GM21529 (cell line): ENCODE results near the gene RBM19.
"Not testable (repeated sequence)": the region's sequence is repeated elsewhere in the genome, so short reads cannot be mapped to it uniquely, and the experiment has no call there.

ENCODE experiments used
- ATAC-seq: cut with Tn5 transposase; IDR thresholded peaks from one replicate; pipeline ENCODE4 v1.9.1; 2021; ENCODE audit not compliant: unreplicated experiment

The RBM19 gene

DNA sequence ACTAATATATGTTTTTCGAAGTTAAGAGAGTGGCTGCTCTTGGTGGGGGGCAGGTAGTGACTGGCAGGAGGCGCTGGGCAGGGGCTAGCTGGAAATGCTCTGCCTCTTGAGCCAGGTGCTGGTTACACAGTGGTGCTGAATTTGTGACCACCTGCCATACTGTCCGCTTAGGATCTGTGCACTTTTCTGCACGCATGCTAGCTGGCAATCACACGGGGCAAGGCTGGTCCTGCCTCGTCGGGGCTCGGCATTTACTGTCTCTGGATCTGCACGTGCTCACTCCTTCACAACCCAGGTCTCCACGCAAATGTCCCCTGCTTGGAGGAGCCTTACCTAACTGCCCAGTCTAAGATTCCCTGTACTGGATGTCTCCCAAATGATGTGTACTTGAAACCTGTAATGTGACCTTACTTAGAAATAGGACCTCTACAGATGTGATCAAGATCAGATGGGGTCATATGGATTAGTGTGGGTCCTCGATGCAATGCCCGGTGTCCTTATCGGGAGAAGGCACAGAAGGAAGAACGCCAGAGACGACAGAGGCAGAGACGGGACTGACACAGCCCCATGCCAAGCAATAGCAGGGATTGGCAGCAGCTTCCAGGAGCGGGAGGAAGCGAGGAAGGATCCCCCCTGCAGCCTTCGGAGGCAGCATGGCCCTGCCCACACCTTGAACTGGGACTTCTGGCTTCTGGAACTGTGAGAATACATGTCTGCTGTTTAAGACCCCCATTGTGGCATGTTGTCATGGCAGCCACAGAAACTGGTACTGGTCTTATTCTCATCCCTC is 59.5 kb downstream of the RBM19 start:
- ATAC-seq = no peak

DNA sequence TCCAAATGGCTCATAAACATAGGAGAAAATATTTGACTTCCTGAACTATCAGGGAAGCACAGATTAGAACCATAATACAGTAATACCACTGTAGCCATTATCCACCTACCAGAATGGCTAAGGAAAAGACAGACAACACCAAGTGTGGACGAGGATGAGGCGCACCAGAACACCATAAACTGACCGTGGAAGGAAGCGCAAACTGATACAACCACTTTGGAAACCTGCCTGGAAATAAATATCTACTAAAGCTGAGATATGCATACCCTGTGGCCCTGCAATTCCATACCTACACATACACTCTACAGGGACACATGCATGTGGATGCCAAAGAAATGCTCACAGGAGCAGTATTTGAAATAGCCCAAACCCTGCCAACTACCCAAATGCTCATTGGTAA is 60.3 kb downstream of the RBM19 start:
- no peak for ATAC-seq

DNA sequence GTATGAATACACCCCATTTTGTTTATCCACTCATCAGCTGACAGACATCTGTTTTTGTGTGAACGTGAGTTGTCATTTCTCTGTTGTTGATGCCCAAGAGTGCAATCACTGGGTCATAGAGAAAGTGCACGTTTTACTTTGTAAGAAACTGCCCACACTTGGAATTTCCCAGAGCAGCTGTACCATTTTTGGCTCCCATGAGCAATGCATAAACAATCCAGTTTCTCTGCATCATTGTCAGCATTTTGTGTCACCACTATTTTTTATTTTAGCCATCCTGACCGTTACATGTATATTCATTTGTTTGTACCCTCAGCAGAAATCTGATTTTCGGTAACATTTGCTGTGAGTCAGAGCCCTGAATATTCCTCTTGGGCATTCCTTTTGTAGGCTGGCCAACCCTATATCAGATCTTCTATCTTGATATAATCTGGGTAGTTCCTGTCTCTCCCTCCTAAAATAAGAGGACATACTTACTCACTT is 62.7 kb downstream of the RBM19 start:
- ATAC-seq = no peak

DNA sequence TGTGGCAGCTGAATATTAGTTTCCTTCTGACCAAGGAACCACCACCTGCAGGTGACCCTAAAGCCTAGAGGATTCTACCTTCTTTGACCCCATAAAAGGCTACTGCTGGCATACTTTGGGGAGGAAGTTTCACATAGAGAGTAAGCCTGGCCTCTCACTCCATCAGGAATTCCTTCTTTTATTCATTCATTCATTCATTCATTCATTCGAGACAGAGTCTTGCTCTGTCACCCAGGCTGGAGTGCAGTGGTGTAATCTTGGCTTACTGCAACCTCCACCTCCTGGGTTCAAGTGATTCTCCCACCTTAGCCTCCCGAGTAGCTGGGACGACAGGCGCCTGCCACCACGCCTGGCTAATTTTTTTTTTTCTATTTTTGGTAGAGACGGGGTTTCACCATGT is 64.8 kb downstream of the RBM19 start:
- not testable (repeated sequence) for ATAC-seq

DNA sequence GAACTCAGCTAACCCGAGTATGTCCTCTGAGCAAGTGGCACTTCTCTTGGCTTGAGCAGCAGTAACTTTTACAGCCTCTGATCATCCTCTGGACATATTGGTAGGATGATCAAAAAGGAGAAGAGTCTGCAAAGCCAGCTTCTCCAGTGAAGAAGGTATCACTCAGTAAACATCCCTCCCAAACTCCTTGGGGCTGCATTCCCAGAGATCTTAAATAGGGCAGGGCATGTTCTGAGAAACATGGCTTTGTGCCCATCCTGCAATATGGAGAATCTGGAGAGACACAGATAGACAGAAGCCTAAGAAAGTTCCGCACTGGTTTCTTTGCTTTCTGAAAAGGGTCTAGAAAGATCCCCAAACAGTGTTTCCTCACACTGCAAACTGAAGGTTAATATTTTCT is 65.4 kb downstream of the RBM19 start:
- ATAC-seq = no peak

DNA sequence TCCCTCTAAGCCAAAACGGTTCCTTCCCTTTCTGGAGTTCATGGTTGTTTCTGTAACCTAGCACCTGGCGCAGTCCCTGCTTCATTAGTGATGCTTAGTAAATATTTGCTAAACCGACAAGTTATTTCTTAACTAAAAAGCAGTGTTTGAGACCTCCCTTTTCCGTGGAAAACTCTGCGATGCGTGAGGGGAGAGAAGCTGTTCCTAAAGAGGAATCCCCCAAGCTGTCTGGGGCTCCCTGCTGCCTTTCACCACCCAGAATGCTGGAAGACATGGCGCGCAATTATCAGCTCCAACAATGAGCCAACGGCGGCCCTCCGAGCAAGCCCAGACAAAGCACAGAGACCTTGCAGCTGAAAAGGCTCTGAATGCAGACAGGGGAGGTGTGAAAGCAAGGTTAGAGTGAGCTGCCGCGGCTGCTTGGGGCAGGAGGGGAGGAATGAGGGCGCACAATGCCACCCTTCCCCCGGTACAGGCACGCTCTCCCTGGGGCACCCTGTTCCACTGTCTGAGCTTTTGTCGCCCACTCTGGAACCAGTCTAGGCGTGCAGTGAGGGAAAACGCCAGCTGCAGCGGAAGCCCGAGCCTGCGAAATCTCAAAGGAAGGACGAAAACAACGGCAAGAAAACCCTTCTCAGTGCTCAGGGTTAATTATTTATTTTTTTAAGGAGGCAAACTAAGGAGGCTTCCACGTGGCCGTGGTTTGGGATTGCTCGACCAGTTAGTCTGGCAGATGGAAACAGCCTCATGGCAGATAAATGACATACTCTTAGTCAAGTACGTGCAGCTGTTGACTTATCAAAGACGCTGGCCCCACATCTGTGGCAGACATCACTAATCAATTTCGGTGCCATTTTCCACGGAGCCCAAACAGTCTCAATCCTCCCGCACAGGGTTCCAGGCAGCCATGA is 66.3 kb downstream of the RBM19 start:
- ATAC-seq = no peak

DNA sequence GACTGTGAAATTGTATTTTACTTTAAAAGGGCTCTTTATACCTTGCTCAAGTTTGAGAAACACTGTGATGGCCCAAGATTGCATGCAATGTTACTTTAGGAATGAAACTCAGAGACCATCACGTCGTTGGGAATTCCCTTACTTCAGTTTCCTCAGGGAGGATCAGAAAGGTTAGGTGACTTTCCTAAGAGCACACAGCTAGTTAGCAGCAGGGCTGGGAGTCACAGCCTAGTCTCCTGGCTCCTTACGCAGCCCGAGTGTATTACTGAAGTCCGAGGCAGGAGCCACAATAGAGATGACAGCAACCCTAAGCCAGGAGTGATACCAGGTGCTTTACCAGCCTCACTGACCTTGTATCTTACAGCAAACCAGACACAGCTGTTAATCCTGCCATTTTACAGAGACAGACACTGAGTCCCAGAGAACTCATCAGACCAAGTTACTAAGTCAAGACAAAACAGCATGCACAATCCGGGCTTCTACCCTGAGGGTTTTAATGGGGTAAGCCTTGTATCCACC is 67.0 kb downstream of the RBM19 start:
- no peak for ATAC-seq

DNA sequence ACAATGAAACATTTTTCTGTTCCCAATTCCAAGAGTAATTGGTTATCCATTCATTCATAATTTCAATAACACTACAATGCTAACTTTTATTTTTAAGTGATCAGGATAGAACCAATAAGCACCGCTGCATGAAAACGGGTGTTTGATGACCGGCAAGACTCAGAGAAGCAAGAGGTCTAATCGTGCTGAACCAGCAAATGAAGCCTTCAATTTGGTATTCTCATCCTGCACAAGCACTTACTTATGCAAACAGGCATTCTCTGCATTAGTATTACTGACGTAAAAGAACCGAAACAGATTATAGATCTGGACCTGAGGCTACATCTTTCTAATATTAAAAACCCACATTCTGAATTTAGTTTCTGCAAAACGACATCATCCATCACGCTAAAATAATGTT is 67.7 kb downstream of the RBM19 start:
- ATAC-seq = no peak

DNA sequence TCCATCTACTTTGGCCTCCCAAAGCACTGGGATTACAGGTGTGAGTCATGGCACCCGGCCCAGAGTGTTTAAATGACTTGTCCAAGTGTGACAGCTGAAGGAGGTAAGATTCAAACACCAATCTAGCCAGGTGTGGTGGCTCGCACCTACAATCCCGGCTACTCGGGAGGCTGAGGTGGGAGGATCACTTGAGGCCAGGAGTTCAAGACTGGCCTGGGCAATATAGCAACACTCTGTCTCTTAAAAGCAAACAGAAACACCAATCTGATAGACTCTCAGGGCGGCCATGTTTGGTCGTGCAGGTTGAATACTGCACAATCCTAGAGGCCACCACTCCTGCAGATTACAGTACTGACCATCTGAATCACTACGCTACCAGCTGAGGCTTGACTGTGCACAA is 68.7 kb downstream of the RBM19 start:
- ATAC-seq = no peak

DNA sequence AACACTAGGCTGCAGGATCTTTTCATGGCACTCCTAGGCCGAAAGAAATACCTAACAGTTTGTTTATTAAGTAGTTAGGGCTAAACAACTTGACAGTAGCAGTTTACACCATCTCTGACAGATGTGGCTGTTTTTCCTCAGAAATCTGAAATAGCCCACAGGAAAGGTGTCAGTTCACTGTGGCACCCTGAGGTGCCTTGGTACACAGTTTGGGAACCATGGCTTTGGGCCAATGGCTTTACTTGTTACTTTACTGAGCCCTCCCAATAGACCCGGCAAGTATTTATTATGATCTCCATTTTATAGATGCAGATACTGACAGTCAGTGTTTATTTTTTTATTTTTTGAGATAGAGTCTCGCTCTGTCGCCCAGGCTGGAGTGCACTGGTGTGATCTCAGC is 69.3 kb downstream of the RBM19 start:
- ATAC-seq = no peak

DNA sequence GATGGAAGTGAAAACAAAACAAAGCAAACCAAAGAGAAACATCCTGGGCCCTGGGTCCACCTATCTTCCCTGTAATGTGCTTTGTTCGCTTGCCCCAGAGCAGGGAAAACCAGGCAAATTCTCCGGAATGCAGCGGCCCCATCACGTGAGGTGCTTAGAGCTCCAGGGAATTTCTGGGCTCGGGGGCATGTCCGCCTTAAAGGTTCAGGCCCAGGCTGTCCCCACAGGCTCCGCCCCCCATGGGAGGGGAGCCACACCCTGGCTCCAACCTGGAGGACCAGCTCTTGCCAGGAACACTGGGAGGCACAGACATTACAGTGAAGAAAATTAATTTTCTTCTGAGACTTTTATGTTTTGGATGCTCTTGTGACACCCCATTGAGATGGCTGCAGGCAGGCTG is 69.9 kb downstream of the RBM19 start:
- no peak for ATAC-seq

DNA sequence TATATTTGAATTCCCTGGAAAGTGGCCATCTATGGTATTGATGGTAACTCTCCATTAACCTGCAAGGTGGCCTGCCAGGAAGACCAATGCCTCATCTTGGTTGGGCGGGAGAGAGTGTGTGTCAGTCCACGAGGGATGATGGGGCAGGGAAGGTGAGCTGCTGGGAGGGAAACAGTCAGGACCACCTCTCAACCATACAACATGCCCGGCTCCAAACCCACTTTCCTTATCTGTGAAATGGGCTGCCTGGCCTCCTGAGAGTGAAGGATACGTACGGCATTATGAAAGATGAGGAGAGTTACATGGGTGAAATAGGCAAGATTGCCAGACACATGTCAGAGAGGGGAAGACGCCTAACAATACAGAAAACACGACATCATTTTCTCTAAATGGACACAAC is 70.9 kb downstream of the RBM19 start:
- ATAC-seq = no peak

DNA sequence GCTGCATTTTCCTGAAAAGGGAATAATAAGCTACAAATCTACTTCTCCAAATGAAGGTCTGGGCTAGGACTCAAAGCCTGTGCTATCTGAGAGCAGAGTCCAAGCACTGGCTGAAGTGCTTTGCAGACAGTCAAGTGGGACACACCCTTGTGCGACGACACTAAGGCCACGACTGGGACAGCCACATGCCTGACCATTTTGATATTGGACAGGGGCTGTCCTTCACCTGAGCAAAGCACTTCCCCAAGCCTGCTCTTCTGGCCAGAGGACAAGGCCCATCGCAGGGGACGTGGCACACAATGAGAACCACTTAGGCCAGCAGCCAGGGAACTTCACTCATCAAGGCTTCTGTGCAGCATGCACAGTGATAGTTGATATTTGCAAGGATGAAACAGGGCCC is 71.4 kb downstream of the RBM19 start:
- ATAC-seq = no peak

DNA sequence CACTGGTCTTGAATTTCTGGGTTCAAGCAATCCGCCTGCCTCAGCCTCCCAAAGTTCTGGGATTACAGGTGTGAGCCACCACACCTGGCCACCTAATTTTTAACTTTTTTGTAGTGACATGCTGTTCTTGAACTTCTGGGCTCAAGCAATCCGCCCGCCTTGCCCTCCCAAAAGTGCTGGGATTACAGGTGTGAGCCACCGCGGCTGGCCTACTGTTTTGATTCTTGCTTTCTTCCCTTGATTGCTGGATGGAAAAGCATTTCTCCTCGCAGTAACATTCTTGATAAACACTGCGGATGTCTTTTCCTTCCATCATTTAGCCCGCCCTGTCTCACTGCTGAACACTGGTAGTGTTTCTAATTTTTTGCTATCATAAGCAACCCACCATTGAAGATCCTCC is 72.9 kb downstream of the RBM19 start:
- no peak for ATAC-seq

DNA sequence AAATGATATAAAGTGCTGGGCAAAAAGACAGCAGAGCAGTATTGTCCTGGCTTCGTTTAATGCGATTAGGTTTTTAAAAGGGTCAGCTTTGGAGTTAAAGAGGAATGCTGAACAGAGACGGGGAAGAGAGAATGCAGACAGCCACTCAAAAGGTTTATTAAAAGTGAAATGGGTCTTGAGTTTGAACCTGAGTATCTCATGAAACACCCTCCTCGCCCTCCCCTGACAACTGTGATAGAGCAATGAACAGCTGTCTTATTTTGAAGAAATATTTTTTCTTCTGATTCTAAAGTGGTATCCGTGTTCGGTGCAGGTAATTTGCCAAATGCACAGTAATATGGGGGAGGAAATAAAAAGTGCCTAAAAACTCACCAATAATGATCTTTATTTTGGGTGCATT is 73.6 kb downstream of the RBM19 start:
- no peak for ATAC-seq

DNA sequence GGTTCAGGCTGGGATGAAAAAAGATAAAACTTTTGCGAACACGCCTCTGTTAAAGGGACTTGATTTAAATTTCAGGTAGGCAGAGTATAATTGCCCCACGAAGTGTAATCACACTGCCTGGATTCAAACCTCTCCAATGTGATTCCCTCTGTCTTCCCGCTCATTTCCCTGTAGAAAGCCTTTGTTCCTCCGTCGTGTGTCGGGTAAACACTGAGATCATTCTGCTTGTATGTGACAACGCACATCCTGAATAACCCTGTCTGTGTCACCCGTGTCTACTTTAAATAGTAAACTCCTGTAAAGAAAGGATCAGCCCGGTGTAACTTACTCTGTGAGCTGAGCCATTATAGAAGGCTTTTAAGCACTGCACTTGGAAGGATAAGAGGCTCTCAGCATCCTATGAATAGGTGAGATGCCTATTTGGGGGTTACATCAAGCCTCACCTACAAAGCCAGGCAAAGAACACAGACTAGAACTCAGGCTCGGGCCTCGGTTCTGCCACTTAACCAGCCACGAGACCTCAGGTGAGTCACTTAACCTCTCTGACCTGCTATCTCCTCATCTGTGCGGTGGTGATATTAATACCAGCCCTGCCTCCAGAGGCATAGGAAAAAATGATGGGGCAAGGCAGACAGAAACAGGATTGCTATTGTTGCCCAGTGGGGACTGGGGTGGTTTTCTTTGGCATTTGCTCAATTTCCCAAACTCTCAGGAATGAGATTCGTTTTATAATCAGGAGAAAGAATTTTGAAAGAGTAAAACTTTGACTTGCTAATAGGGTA is 74.2 kb downstream of the RBM19 start:
- ATAC-seq = no peak

DNA sequence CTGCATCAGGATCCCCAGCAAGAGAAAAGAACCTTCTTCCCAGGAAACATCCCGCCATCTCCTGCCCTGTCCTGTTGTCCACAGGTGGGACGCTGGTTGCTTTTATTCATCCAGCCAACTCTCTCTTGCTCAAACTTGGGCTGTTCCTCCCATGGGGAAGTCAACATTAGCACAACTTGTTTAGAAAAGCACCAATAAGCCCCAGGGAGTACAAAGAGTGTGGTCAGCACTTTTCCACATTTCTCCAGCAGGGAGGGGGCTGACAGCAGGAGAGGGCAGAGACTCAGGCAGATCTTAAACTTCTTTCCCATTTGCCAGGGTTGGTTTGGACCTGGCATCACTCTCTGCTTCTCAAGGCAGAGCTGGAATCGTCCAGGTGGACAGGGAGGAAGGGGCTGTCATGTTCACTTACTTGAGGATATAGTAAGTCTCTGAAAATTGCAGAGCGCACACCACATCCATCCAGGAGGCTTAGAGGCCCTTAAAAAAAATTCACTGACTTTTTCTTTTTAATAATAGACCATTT is 74.9 kb downstream of the RBM19 start:
- ATAC-seq = no peak

DNA sequence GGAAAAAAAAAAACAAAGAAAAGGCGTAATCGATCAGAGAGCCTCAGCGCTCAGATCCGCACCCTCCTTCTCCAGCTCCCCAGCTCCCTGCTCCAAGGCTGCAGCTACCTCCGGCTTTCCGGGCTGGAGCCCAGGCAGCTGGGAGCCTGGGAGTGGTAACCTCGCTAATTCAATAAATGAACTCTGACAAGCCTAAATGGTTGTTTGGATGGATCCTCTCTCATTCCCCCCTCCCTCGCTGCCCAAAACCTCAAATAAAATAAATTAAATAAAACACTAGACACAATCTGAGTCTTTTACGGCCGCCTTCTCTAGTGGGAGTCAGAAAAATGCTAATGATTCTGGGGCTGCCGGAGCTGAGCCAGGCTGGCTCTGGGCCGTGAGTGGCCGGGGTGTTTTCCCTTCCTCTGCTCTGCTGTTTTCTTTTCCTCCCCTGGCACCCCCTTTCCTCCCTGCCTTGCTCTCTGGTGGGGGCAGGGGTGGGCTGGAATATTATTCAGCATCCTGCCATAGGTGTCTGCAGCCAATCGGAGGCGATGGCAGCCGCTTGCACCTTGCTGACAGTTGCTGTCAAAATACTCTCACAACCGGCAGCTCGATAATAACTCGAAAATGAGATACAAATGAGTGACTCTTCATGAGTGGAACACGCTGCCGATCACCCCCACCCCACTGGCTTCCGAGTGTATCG is 76.1 kb downstream of the RBM19 start:
- no peak for ATAC-seq

DNA sequence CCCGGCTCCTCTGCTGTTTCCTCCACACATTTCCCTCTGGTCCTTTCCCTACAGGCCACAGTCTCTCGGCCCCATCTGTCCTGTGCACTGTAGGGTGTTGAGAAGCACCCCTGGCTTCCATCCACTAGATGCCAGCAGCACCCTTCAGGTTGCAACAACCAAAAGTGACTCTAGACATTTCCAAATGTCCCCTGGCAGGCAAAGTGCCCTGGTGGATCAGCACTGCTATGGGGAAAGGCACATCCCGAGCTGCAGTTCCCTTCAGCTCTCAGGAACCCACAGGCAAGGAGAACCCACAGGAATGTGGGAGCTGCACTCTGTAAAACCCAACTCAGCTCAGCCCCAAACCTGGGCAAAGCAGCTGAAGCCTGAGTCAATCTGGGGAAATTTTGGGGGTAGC is 77.0 kb downstream of the RBM19 start:
- ATAC-seq = no peak

DNA sequence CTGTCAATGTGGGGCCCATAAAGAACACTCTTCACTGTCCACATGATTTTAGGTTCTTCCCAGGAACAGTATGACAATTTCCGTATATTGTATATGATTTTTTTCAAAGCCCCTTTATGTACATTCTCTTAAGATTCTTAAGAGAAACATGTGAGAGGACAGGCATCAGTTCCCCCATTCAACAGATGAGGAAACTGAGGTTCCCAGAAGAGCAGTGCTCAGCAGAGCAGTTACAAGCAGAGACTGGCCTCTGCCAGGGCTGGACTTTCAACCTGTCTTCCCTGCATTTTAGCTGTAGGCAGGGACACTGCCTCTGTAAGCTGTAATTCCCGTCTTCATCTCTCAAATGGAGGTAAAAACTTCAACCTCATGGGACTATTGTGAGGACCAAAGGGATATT is 77.7 kb downstream of the RBM19 start:
- no peak for ATAC-seq
